H1 (cell line): ENCODE results near the gene ST3GAL2. TPM values are rescaled to one million over a fixed set of nuclear protein-coding genes. Genes with fewer than 3 reads are reported as not detected.

Experiments used
- CTCF ChIA-PET: fragments of 300-600 bp; sonication (Branson Sonifier 250); formaldehyde crosslinking; loops from one replicate; lab custom pipeline; 2021; ENCODE audit not compliant: partially characterized antibody; lab: Charles Lee
- POLR2A ChIA-PET: fragments of 300-600 bp; sonication (Branson Sonifier 250); formaldehyde crosslinking; loops from one replicate; lab custom pipeline; 2021; ENCODE audit warnings: inconsistent platforms; ENCODE audit not compliant: partially characterized antibody; lab: Charles Lee
- DNase-seq, 2 experiments: peaks; one replicate each; pipeline versions ENCODE4 v3.0.0 to v3.0.0-alpha.2; 2010 to 2022; ENCODE audit warnings: low spot score in 2 of 2, low read depth in 1 of 2, mixed read lengths in 1 of 2
- FAIRE-seq: peaks from 2 replicates; lab custom pipeline; 2011; peaks lifted over from hg19 to GRCh38; lab: Jason Lieb, UNC
- H2AFZ ChIP-seq: 2 replicates; pipeline ENCODE4 v1.8.1; 2012; ENCODE audit warnings: low read length, inconsistent platforms
- H2AK5ac ChIP-seq: 2 replicates; pipeline ENCODE4 v1.6.1; 2013; ENCODE audit warnings: low read depth, low read length
- H2BK120ac ChIP-seq: replicated peaks from 2 replicates; pipeline ENCODE3; 2013; ENCODE audit warnings: low read depth, low read length, inconsistent platforms
- H2BK12ac ChIP-seq: 2 replicates; pipeline ENCODE4 v1.6.1; 2013; ENCODE audit warnings: low read depth, low read length
- H2BK15ac ChIP-seq: 2 replicates; pipeline ENCODE4 v1.6.1; 2013; ENCODE audit warnings: low read length
- H2BK20ac ChIP-seq: 2 replicates; pipeline ENCODE4 v1.6.1; 2013; ENCODE audit warnings: low read length
- H2BK5ac ChIP-seq: 2 replicates; pipeline ENCODE4 v1.6.1; 2013; ENCODE audit warnings: low read depth, low read length
- H3K14ac ChIP-seq: 2 replicates; pipeline ENCODE4 v1.6.1; 2013; ENCODE audit warnings: inconsistent platforms; ENCODE audit not compliant: insufficient read length
- H3K18ac ChIP-seq: 2 replicates; pipeline ENCODE4 v1.6.1; 2013; ENCODE audit warnings: low read length; ENCODE audit errors: extremely low read depth
- H3K23ac ChIP-seq: 2 replicates; pipeline ENCODE4 v1.6.1; 2013; ENCODE audit warnings: inconsistent platforms; ENCODE audit not compliant: insufficient read length
- H3K23me2 ChIP-seq: 2 replicates; pipeline ENCODE4 v1.6.1; 2013; ENCODE audit warnings: low read depth, low read length
- H3K27ac ChIP-seq: 2 replicates; pipeline ENCODE4 v1.6.1; 2011; ENCODE audit warnings: low read depth, low read length, inconsistent platforms
- H3K27me3 ChIP-seq, 4 experiments: replicated peaks in 1 of 4; 1 replicate in 1 of 4; 2 replicates in 3 of 4; pipeline versions ENCODE4 v1.6.1 to v1.8.1; 2011 to 2013; ENCODE audit warnings: low read length in 3 of 4, mild to moderate bottlenecking in 3 of 4, inconsistent platforms in 2 of 4, mixed read lengths in 2 of 4, moderate library complexity in 1 of 4; ENCODE audit not compliant: control insufficient read depth in 3 of 4, insufficient read depth in 3 of 4; ENCODE audit errors: extremely low read depth in 1 of 4
- H3K36me3 ChIP-seq, 4 experiments: 2 replicates each; pipeline versions ENCODE4 v1.6.1 to v1.8.1; 2011 to 2013; ENCODE audit warnings: mild to moderate bottlenecking in 4 of 4, low read length in 3 of 4, moderate library complexity in 2 of 4, control low read depth in 1 of 4, inconsistent platforms in 1 of 4; ENCODE audit not compliant: insufficient read depth in 4 of 4, control insufficient read depth in 2 of 4
- H3K4ac ChIP-seq: replicated peaks from 2 replicates; pipeline ENCODE3; 2013; ENCODE audit warnings: low read length, low read depth, mixed read lengths, inconsistent platforms; ENCODE audit not compliant: insufficient read length
- H3K4me1 ChIP-seq, 4 experiments: replicated peaks in 1 of 4; 1 replicate in 1 of 4; 2 replicates in 3 of 4; pipeline versions ENCODE4 v1.6.1 to v1.8.1; 2011 to 2013; ENCODE audit warnings: low read length in 3 of 4, inconsistent platforms in 2 of 4, mixed read lengths in 1 of 4; ENCODE audit not compliant: insufficient read depth in 4 of 4, control insufficient read depth in 3 of 4
- H3K4me2 ChIP-seq, 2 experiments: 2 replicates each; pipeline versions ENCODE4 v1.6.1 to v1.8.1; 2011 to 2013; ENCODE audit warnings: low read depth in 2 of 2, low read length in 2 of 2, control low read depth in 1 of 2, inconsistent platforms in 1 of 2, mild to moderate bottlenecking in 1 of 2; ENCODE audit not compliant: insufficient read depth in 1 of 2
- H3K4me3 ChIP-seq, 4 experiments: fragments of 200-600, 300-600 bp in 1 of 4; sonication (generic), shearing (Covaris generic), sonication (Bioruptor Twin) in 1 of 4; 2 replicates each; pipeline versions ENCODE4 v1.5.1 to v1.8.1; 2011 to 2016; ENCODE audit warnings: low read length in 4 of 4, low read depth in 3 of 4, control low read depth in 2 of 4, inconsistent platforms in 2 of 4, mild to moderate bottlenecking in 2 of 4, mixed read lengths in 1 of 4, moderate library complexity in 1 of 4; ENCODE audit not compliant: insufficient read depth in 2 of 4; ENCODE audit errors: extremely low read depth in 1 of 4
- H3K56ac ChIP-seq: replicated peaks from 2 replicates; pipeline ENCODE3; 2013; ENCODE audit warnings: low read depth, mild to moderate bottlenecking, mixed read lengths, low read length, inconsistent platforms; ENCODE audit not compliant: insufficient read length
- H3K79me1 ChIP-seq: 2 replicates; pipeline ENCODE4 v1.6.1; 2013; ENCODE audit warnings: low read depth, low read length, control low read depth
- H3K79me2 ChIP-seq, 2 experiments: 2 replicates each; pipeline versions ENCODE4 v1.6.1 to v1.8.1; 2012 to 2013; ENCODE audit warnings: low read length in 2 of 2, mild to moderate bottlenecking in 2 of 2, inconsistent platforms in 1 of 2; ENCODE audit not compliant: insufficient read depth in 2 of 2, control insufficient read depth in 1 of 2
- H3K9ac ChIP-seq, 4 experiments: replicated peaks in 1 of 4; 1 replicate in 1 of 4; 2 replicates in 3 of 4; pipeline versions ENCODE4 v1.6.1 to v1.8.1; 2011 to 2013; ENCODE audit warnings: low read depth in 3 of 4, low read length in 3 of 4, control low read depth in 2 of 4, mild to moderate bottlenecking in 2 of 4, moderate library complexity in 2 of 4, inconsistent platforms in 1 of 4; ENCODE audit errors: extremely low read depth in 1 of 4
- H3K9me3 ChIP-seq, 2 experiments: 2 replicates each; pipeline versions ENCODE4 v1.6.1 to v1.8.1; 2012 to 2013; ENCODE audit warnings: mild to moderate bottlenecking in 2 of 2, moderate library complexity in 2 of 2, control low read depth in 1 of 2, inconsistent platforms in 1 of 2, low read depth in 1 of 2, low read length in 1 of 2, mixed read lengths in 1 of 2; ENCODE audit not compliant: insufficient read depth in 2 of 2
- H4K20me1 ChIP-seq, 2 experiments: replicated peaks in 1 of 2; 2 replicates each; pipeline versions ENCODE3 to v1.8.1; 2011 to 2013; ENCODE audit warnings: inconsistent platforms in 2 of 2, low read length in 2 of 2, mild to moderate bottlenecking in 1 of 2; ENCODE audit not compliant: insufficient read depth in 2 of 2, control insufficient read depth in 1 of 2
- H4K5ac ChIP-seq: 2 replicates; pipeline ENCODE4 v1.6.1; 2013; ENCODE audit warnings: low read length, low read depth, mixed read lengths, inconsistent platforms; ENCODE audit not compliant: insufficient read length
- H4K8ac ChIP-seq: 2 replicates; pipeline ENCODE4 v1.8.0; 2013; ENCODE audit warnings: mild to moderate bottlenecking, moderate library complexity, low read length, inconsistent platforms; ENCODE audit not compliant: insufficient read depth; ENCODE audit errors: extremely low read depth
- H4K91ac ChIP-seq: replicated peaks from 2 replicates; pipeline ENCODE3; 2013; ENCODE audit warnings: low read length, mixed read lengths, inconsistent platforms; ENCODE audit not compliant: insufficient read length
- CHD1 ChIP-seq: IDR thresholded peaks from 2 replicates; pipeline ENCODE4 v1.6.1; 2012; ENCODE audit warnings: low read depth, low read length, improper control_type of control experiment
- POU5F1 ChIP-seq: IDR thresholded peaks from 2 replicates; pipeline ENCODE4 v1.6.1; 2011; ENCODE audit warnings: low read depth, mild to moderate bottlenecking, low read length, moderate library complexity
- WGBS, 2 experiments: shearing (Covaris generic) in 1 of 2; methylation state at CpG; one replicate each; pipeline versions ENCODE4 v1.1.6 to v1.1.7; 2013 to 2015; ENCODE audit warnings: low lambda C conversion rate in 2 of 2, mixed read lengths in 2 of 2, inconsistent platforms in 1 of 2, low coverage in 1 of 2, missing lambda C conversion rate in 1 of 2; ENCODE audit not compliant: insufficient replicate concordance in 2 of 2, insufficient coverage in 1 of 2, insufficient read length in 1 of 2; ENCODE audit errors: extremely low coverage in 1 of 2, missing lambda C conversion rate in 1 of 2; 5-methylcytosine and 5-hydroxymethylcytosine counted together
- polyA plus RNA-seq, 7 experiments: library from polyadenylated mRNA; depleted of rRNA in 3 of 7; stranded (reverse) in 5 of 7; unstranded in 2 of 7; fragments of >200 nt in 5 of 7; fragments of 200-250 nt in 2 of 7; gene quantifications; 1 replicate in 5 of 7; 2 replicates in 1 of 7; 4 replicates in 1 of 7; pipeline versions ENCODE4 v1.2.1 to v1.2.3, GENCODE V29; 2011 to 2013; ENCODE audit warnings: missing spikeins in 2 of 7, mixed read lengths in 2 of 7
- total RNA-seq: library from RNA; stranded (reverse); fragmentation: NEBNext Ultra II Directional; extraction: Animal tissue kit (Norgen Biotek cat#: 25700); gene quantifications from 2 replicates; pipeline ENCODE4 v1.2.1, GENCODE V29; 2021

The ST3GAL2 gene
- total and polyA plus RNA-seq, 2 of the 8 experiments (the other 6 are each of a cell fraction or from before 2014, with no cell fraction given) = 14.4 to 39.7 TPM

- 92% methylated on average over 26 of the region's 28 CpGs; no CpG with 5 or more reads in 1 of the 2 experiments for WGBS, 2 experiments
- Histone ChIP-seq H4K8ac (peak overlapping the region; percentile 31; the same call in 1 of the 2 replicates), H3K36me3 (no peaks in the 10 kb centered on the region), H2AK5ac (no peak overlapping the region), H3K18ac (no peak overlapping the region), H2AFZ (no peak overlapping the region), H3K23ac (no peak overlapping the region), H3K4ac (no peak overlapping the region), H3K14ac (no peak overlapping the region), H3K56ac (no peak overlapping the region), H2BK20ac (no peak overlapping the region), H3K27me3 (no peaks in the 10 kb centered on the region), H4K20me1 (peaks cover 0 to 2% of the 10 kb centered on the region in 2 experiments), H4K5ac (no peak overlapping the region), H3K9me3 (no peaks in the 10 kb centered on the region), H3K79me1 (no peaks in the 10 kb centered on the region), H3K4me1 (no peaks in the 10 kb centered on the region; a peak in 1 of 7 replicates), H3K79me2 (no peaks in the 10 kb centered on the region), H2BK120ac (no peak overlapping the region), H3K4me3 (no peak overlapping the region), H3K27ac (no peak overlapping the region), H2BK12ac (no peak overlapping the region), H4K91ac (no peak overlapping the region), H2BK5ac (no peak overlapping the region), H3K23me2 (no peaks in the 10 kb centered on the region), H3K9ac (no peak overlapping the region), H3K4me2 (no peak overlapping the region), H2BK15ac (no peak overlapping the region)
- ChIA-PET CTCF (interaction anchor here (0.8 to 13.6 kb wide), 14 partner anchors 12 to 136 kb away, joined by 3 to 180 read pairs (median 5); no protein-coding TSS in a partner anchor), POLR2A (interaction anchor here (0.6 to 4.2 kb wide), 7 partner anchors 7 to 96 kb away, joined by 3 to 36 read pairs (median 4); partner anchors contain the start of genes COG4 and SF3B3)
- FAIRE-seq (no peak), DNase-seq (no peak)
- TF ChIP-seq POU5F1 = no peak
- TF ChIP-seq CHD1 = no peak
These were observed 34.0 kb upstream of the ST3GAL2 start for GRCh38 chr16:70472786-70473433.
